Left ventricle myocardium inferior (tissue), 1 donor: ENCODE measurements around the gene DLG2. TPM values are rescaled to one million over a fixed set of nuclear protein-coding genes. Genes with fewer than 3 reads are reported as not detected.

ENCODE experiments used
- DNase-seq: peaks from one replicate; pipeline ENCODE4 v3.0.0-alpha.2; 2020
- H3K27ac ChIP-seq: fragments of 200-600 bp; replicated peaks from 2 replicates; pipeline ENCODE4 v1.8.0; 2021
- H3K27me3 ChIP-seq: fragments of 200-600 bp; 2 replicates; pipeline ENCODE4 v1.8.0; 2021; ENCODE audit warnings: low read depth
- H3K36me3 ChIP-seq: fragments of 200-600 bp; 2 replicates; pipeline ENCODE4 v1.8.0; 2021
- H3K4me1 ChIP-seq: fragments of 200-600 bp; 2 replicates; pipeline ENCODE4 v1.8.0; 2021
- H3K4me3 ChIP-seq: fragments of 200-600 bp; 2 replicates; pipeline ENCODE4 v1.8.0; 2021; ENCODE audit warnings: mild to moderate bottlenecking, moderate library complexity
- H3K9me3 ChIP-seq: fragments of 200-600 bp; replicated peaks from 2 replicates; pipeline ENCODE4 v1.8.0; 2021
- CTCF ChIP-seq: fragments of 200-600 bp; IDR thresholded peaks from 2 replicates; pipeline ENCODE4 v1.8.0; 2021; ENCODE audit warnings: antibody characterized with exemption, mild to moderate bottlenecking, borderline replicate concordance
- intact Hi-C: fragments of 100-400 bp; cut with micrococcal nuclease; formaldehyde crosslinking; loops from one replicate; pipeline ENCODE4 v1.11.0; 2022
- total RNA-seq: library from RNA; stranded (reverse); fragmentation: NEBNext Ultra II Directional; extraction: Animal tissue kit (Norgen Biotek cat#: 25700); gene quantifications from one replicate; pipeline ENCODE4 v1.2.1, GENCODE V29; 2021
- donor health status: DM: no; HTN: yes; CAD: no; lungs with severe emphysema.

The DLG2 gene
- total RNA-seq, 1 donor from 2014 or later = 6.5 TPM

- no peak for TF ChIP-seq CTCF
- intact Hi-C loops = no loop called here
- Histone ChIP-seq H3K27me3 (no peaks in the 10 kb centered on the region), H3K4me3 (no peak overlapping the region), H3K9me3 (peaks cover 16% of the 10 kb centered on the region), H3K36me3 (no peaks in the 10 kb centered on the region), H3K4me1 (no peaks in the 10 kb centered on the region), H3K27ac (no peak overlapping the region)
- no peak for DNase-seq
Observed at GRCh38 chr11:83863272-83863671, 1763.9 kb downstream of the DLG2 start.

DNA sequence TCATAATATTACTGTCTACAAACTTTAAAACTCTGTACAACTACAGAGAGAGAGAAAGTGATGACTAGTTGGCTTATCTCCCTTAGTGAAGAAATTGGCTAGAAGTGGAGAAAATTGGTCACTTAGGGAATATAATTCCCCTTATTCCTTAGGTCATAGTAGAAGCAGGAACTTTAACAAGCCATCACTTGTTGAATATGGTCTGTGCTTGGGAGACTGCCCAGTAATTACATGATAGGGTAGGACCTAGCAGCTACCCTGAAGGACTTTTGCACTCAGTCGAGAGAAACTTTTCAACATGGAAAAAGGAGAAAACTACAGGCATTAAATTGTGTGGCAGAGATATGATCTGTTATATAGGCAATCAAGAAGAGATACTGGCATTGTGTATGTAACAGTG, 1764.5 kb downstream of the DLG2 start:
- H3K27me3 ChIP-seq = no peaks in the 10 kb centered on the region
- no peak overlapping the region for H3K4me3 ChIP-seq
- intact Hi-C loops = no loop called here
- H3K27ac ChIP-seq = no peak overlapping the region
- no peak for DNase-seq
- H3K36me3 ChIP-seq = no peaks in the 10 kb centered on the region
- peaks cover 22% of the 10 kb centered on the region for H3K9me3 ChIP-seq
- TF ChIP-seq CTCF = no peak
- no peaks in the 10 kb centered on the region for H3K4me1 ChIP-seq

DNA sequence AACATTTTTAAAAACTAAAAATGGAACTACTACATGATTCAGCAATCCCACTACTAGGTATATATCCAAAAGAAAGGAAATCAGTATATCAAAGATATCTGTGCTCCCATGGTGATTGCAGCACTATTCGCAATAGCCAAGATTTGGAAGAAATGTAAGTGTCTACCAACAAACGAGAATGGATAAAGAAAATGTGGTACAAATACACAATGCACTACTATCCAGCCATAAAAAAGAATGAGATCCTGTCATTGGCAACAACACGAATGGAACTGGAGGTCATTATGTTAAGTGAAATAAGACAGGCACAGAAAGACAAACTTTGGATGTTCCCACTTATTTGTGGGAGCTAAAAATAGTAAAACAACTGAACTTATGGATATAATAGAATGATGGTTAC, 1765.1 kb downstream of the DLG2 start:
- Histone ChIP-seq H3K9me3 (peaks cover 28% of the 10 kb centered on the region), H3K36me3 (no peaks in the 10 kb centered on the region), H3K4me3 (no peak overlapping the region), H3K27me3 (no peaks in the 10 kb centered on the region), H3K27ac (no peak overlapping the region), H3K4me1 (no peaks in the 10 kb centered on the region)
- intact Hi-C loops = no loop called here
- DNase-seq = no peak
- no peak for TF ChIP-seq CTCF

DNA sequence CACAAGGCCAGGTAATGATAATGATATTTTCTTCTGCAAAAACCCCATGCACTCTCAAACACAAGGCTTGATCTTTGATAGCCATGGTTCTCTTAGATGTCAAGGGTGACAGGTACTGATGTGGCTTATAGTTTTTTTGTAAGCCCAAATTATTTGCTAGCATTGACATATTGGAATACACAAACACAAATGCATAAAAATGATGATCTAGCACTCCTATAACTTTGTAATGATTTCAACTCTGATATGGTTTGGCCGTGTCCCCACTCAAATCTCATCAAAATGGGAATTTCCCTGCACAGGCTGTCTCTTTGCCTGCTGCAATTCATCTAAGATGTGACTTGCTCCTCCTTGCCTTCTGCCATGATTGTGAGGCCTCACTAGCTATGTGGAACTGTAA, 1768.5 kb downstream of the DLG2 start:
- no peaks in the 10 kb centered on the region for H3K4me1 ChIP-seq
- intact Hi-C loops = no loop called here
- DNase-seq = no peak
- H3K4me3 ChIP-seq = no peak overlapping the region
- peaks cover 38% of the 10 kb centered on the region for H3K9me3 ChIP-seq
- no peak for TF ChIP-seq CTCF
- H3K27ac ChIP-seq = no peak overlapping the region
- no peaks in the 10 kb centered on the region for H3K27me3 ChIP-seq
- no peaks in the 10 kb centered on the region for H3K36me3 ChIP-seq

GRCh38 chr11:83855237-83855636, 1771.9 kb downstream of the DLG2 start:
- H3K4me3 ChIP-seq = no peak overlapping the region
- intact Hi-C loops = no loop called here
- no peaks in the 10 kb centered on the region for H3K36me3 ChIP-seq
- no peaks in the 10 kb centered on the region for H3K4me1 ChIP-seq
- no peak for TF ChIP-seq CTCF
- no peaks in the 10 kb centered on the region for H3K27me3 ChIP-seq
- H3K9me3 ChIP-seq = peaks cover 38% of the 10 kb centered on the region
- DNase-seq = no peak
- H3K27ac ChIP-seq = no peak overlapping the region
